Naive B cell (primary cell): ENCODE data around the gene ECI2. TPM values are rescaled to one million over a fixed set of nuclear protein-coding genes. Genes with fewer than 3 reads are reported as not detected.

Experiments
- ATAC-seq, 2 donors: fragments of 150-1000 bp; cut with Tn5 transposase; 2 replicates each; pipeline ENCODE4 v1.10.0; 2021; ENCODE audit warnings: low read depth in 2 of 2, mild to moderate bottlenecking in 2 of 2, moderate library complexity in 2 of 2
- DNase-seq: peaks from one replicate; pipeline ENCODE4 v3.0.0; 2022
- H3K27ac Mint-ChIP-seq, 6 donors: one replicate each; pipeline ENCODE4 v1.8.0; 2020 to 2022; ENCODE audit warnings: mild to moderate bottlenecking in 6 of 6, mixed read lengths in 6 of 6, moderate library complexity in 5 of 6, inconsistent platforms in 2 of 6
- H3K27me3 Mint-ChIP-seq, 3 donors: one replicate each; pipeline ENCODE4 v1.8.0; 2021 to 2022; ENCODE audit warnings: mixed read lengths in 3 of 3, mild to moderate bottlenecking in 1 of 3
- H3K36me3 Mint-ChIP-seq, 2 donors: one replicate each; pipeline ENCODE4 v1.8.0; 2020 to 2022; ENCODE audit warnings: mixed read lengths in 2 of 2, inconsistent platforms in 1 of 2, mild to moderate bottlenecking in 1 of 2
- H3K4me1 Mint-ChIP-seq, 3 donors: one replicate each; pipeline ENCODE4 v1.8.0; 2020 to 2022; ENCODE audit warnings: mixed read lengths in 3 of 3, inconsistent platforms in 1 of 3, mild to moderate bottlenecking in 1 of 3, moderate library complexity in 1 of 3
- H3K4me3 Mint-ChIP-seq, 8 donors: one replicate each; pipeline ENCODE4 v1.8.0; 2020 to 2022; ENCODE audit warnings: mild to moderate bottlenecking in 8 of 8, mixed read lengths in 8 of 8, moderate library complexity in 8 of 8, inconsistent platforms in 2 of 8
- H3K9me3 Mint-ChIP-seq, 7 donors: one replicate each; pipeline ENCODE4 v1.8.0; 2020 to 2022; ENCODE audit warnings: mixed read lengths in 7 of 7, mild to moderate bottlenecking in 5 of 7, inconsistent platforms in 2 of 7, moderate library complexity in 1 of 7
- polyA plus RNA-seq, 6 donors: library from polyadenylated mRNA; unstranded; fragments of 300-500 nt; fragmentation: Illumina TruSeq; gene quantifications; one replicate each; pipeline ENCODE4 v1.2.3, GENCODE V29; 2021; ENCODE audit warnings: low read depth in 6 of 6

ECI2 gene
- polyA plus RNA-seq, 6 donors from 2014 or later, result 25.5 to 64.8 (median 47.7) TPM

GRCh38 chr6:4133941-4134838, 1.2 kb downstream of the ECI2 start:
- Mint-ChIP-seq H3K4me3 (peak overlapping the region; percentile 81 to 95 (median 92)), H3K4me1 (peaks cover 14 to 27% (median 25%) of the 10 kb centered on the region in 3 donors), H3K27ac (peak overlapping the region in 5 of 6 donors; percentile 36 to 86 (median 81)), H3K27me3 (no peaks in the 10 kb centered on the region), H3K9me3 (peaks cover 0 to 12% (median 0%) of the 10 kb centered on the region in 7 donors), H3K36me3 (peaks cover 25 to 29% of the 10 kb centered on the region in 2 donors)
- ATAC-seq (no peak), DNase-seq (no peak)

GRCh38 chr6:4130357-4130987, 4.9 kb downstream of the ECI2 start:
- no peak for ATAC-seq
- H3K9me3 Mint-ChIP-seq, result peaks cover 0 to 12% (median 0%) of the 10 kb centered on the region in 7 donors
- H3K4me1 Mint-ChIP-seq, result peaks cover 8 to 16% (median 15%) of the 10 kb centered on the region in 3 donors
- peaks cover 38 to 45% of the 10 kb centered on the region in 2 donors for H3K36me3 Mint-ChIP-seq
- no peak overlapping the region for H3K4me3 Mint-ChIP-seq
- H3K27ac Mint-ChIP-seq, result no peak overlapping the region
- H3K27me3 Mint-ChIP-seq, result no peaks in the 10 kb centered on the region
- no peak for DNase-seq

- ATAC-seq (no peak), DNase-seq (no peak)
- peaks cover 8 to 14% (median 10%) of the 10 kb centered on the region in 3 donors for H3K4me1 Mint-ChIP-seq
- H3K9me3 Mint-ChIP-seq, result peaks cover 0 to 12% (median 0%) of the 10 kb centered on the region in 7 donors
- H3K27ac Mint-ChIP-seq, result no peak overlapping the region
- H3K36me3 Mint-ChIP-seq, result peaks cover 46 to 50% of the 10 kb centered on the region in 2 donors
- no peaks in the 10 kb centered on the region for H3K27me3 Mint-ChIP-seq
- no peak overlapping the region for H3K4me3 Mint-ChIP-seq
Measured at GRCh38 chr6:4129446-4129845, 5.9 kb downstream of the ECI2 start.

- Mint-ChIP-seq H3K9me3 (peaks cover 0 to 12% (median 0%) of the 10 kb centered on the region in 7 donors), H3K4me1 (peaks cover under 1 to 7% (median 3%) of the 10 kb centered on the region in 3 donors)
- no peak for ATAC-seq
Measured at GRCh38 chr6:4128748-4129147, 6.6 kb downstream of the ECI2 start.

GRCh38 chr6:4128072-4128471, 7.3 kb downstream of the ECI2 start:
- H3K27me3 Mint-ChIP-seq, result no peaks in the 10 kb centered on the region
- no peak overlapping the region for H3K27ac Mint-ChIP-seq
- ATAC-seq (no peak), DNase-seq (no peak)
- no peak overlapping the region for H3K4me3 Mint-ChIP-seq
- H3K36me3 Mint-ChIP-seq, result peaks cover 45 to 48% of the 10 kb centered on the region in 2 donors
- peaks cover 0 to 5% (median 0%) of the 10 kb centered on the region in 3 donors for H3K4me1 Mint-ChIP-seq
- H3K9me3 Mint-ChIP-seq, result peaks cover 0 to 12% (median 0%) of the 10 kb centered on the region in 7 donors

More at GRCh38 chr6:4128748-4129147, 6.6 kb downstream of the ECI2 start:
- no peak for DNase-seq
- Mint-ChIP-seq H3K4me3 (no peak overlapping the region), H3K36me3 (peaks cover 46 to 50% of the 10 kb centered on the region in 2 donors), H3K27me3 (no peaks in the 10 kb centered on the region), H3K27ac (peak overlapping the region in 1 of 6 donors; percentile 82)

- peaks cover 35 to 37% of the 10 kb centered on the region in 2 donors for H3K36me3 Mint-ChIP-seq
- peak overlapping the region in 1 of 6 donors; percentile 5 for H3K27ac Mint-ChIP-seq
- H3K27me3 Mint-ChIP-seq, result no peaks in the 10 kb centered on the region
- DNase-seq (no peak), ATAC-seq (no peak)
- H3K4me1 Mint-ChIP-seq, result no peaks in the 10 kb centered on the region
- H3K4me3 Mint-ChIP-seq, result no peak overlapping the region
- H3K9me3 Mint-ChIP-seq, result peaks cover 0 to 3% (median 1%) of the 10 kb centered on the region in 7 donors
Measured at GRCh38 chr6:4125933-4126864, 9.2 kb downstream of the ECI2 start.

- Mint-ChIP-seq H3K36me3 (peaks cover 39 to 40% of the 10 kb centered on the region in 2 donors), H3K27ac (no peak overlapping the region), H3K9me3 (peaks cover 0 to 5% (median 3%) of the 10 kb centered on the region in 7 donors), H3K4me3 (no peak overlapping the region), H3K27me3 (no peaks in the 10 kb centered on the region), H3K4me1 (no peaks in the 10 kb centered on the region)
- DNase-seq, result no peak
- no peak for ATAC-seq
Measured at GRCh38 chr6:4125500-4125899, 9.9 kb downstream of the ECI2 start.

- ATAC-seq, result no peak
- Mint-ChIP-seq H3K27me3 (no peaks in the 10 kb centered on the region), H3K4me3 (no peak overlapping the region), H3K27ac (no peak overlapping the region), H3K9me3 (peaks cover 0 to 5% (median 3%) of the 10 kb centered on the region in 7 donors), H3K36me3 (peaks cover 32 to 34% of the 10 kb centered on the region in 2 donors), H3K4me1 (no peaks in the 10 kb centered on the region)
- DNase-seq, result no peak
Measured at GRCh38 chr6:4124351-4124750, 11.0 kb downstream of the ECI2 start.

- Mint-ChIP-seq H3K9me3 (peaks cover 14 to 32% (median 18%) of the 10 kb centered on the region in 7 donors), H3K4me3 (no peak overlapping the region), H3K4me1 (no peaks in the 10 kb centered on the region), H3K36me3 (peaks cover 49% of the 10 kb centered on the region in 2 donors), H3K27ac (no peak overlapping the region), H3K27me3 (peaks cover 4 to 10% (median 7%) of the 10 kb centered on the region in 3 donors)
- no peak for DNase-seq
- ATAC-seq, result no peak
Measured at GRCh38 chr6:4115741-4116140, 19.6 kb downstream of the ECI2 start.

GRCh38 chr6:4114123-4114522, 21.3 kb downstream of the ECI2 start:
- H3K4me1 Mint-ChIP-seq, result no peaks in the 10 kb centered on the region
- H3K27ac Mint-ChIP-seq, result no peak overlapping the region
- DNase-seq (no peak), ATAC-seq (no peak)
- peaks cover 4 to 10% (median 7%) of the 10 kb centered on the region in 3 donors for H3K27me3 Mint-ChIP-seq
- H3K36me3 Mint-ChIP-seq, result peaks cover 42 to 49% of the 10 kb centered on the region in 2 donors
- H3K9me3 Mint-ChIP-seq, result peaks cover 14 to 32% (median 18%) of the 10 kb centered on the region in 7 donors
- peak overlapping the region in 1 of 8 donors; percentile 21 for H3K4me3 Mint-ChIP-seq

- H3K4me1 Mint-ChIP-seq, result no peaks in the 10 kb centered on the region
- H3K36me3 Mint-ChIP-seq, result peaks cover 40 to 49% of the 10 kb centered on the region in 2 donors
- H3K4me3 Mint-ChIP-seq, result no peak overlapping the region
- ATAC-seq (no peak), DNase-seq (no peak)
- peak overlapping the region in 1 of 6 donors; percentile 17 for H3K27ac Mint-ChIP-seq
- H3K9me3 Mint-ChIP-seq, result peaks cover 14 to 32% (median 18%) of the 10 kb centered on the region in 7 donors
- H3K27me3 Mint-ChIP-seq, result peaks cover 4 to 10% (median 7%) of the 10 kb centered on the region in 3 donors
Measured at GRCh38 chr6:4113649-4114048, 21.7 kb downstream of the ECI2 start.

- H3K36me3 Mint-ChIP-seq, result peaks cover 32 to 48% of the 10 kb centered on the region in 2 donors
- H3K27ac Mint-ChIP-seq, result no peak overlapping the region
- H3K4me1 Mint-ChIP-seq, result no peaks in the 10 kb centered on the region
- no peak for DNase-seq
- H3K9me3 Mint-ChIP-seq, result peaks cover 14 to 32% (median 18%) of the 10 kb centered on the region in 7 donors
- no peak for ATAC-seq
- H3K4me3 Mint-ChIP-seq, result no peak overlapping the region
- H3K27me3 Mint-ChIP-seq, result peaks cover 4 to 10% (median 7%) of the 10 kb centered on the region in 3 donors
Measured at GRCh38 chr6:4112366-4112765, 23.0 kb downstream of the ECI2 start.
